Adrenal gland (tissue), 12 donors: ENCODE data around the gene WHRN. TPM values are rescaled to one million over a fixed set of nuclear protein-coding genes. Genes with fewer than 3 reads are reported as not detected.

ENCODE experiments used
- DNase-seq, 7 donors: peaks; one replicate each; pipeline ENCODE4 v3.0.0-alpha.2; 2019 to 2020
- H3K27ac ChIP-seq, 5 donors: fragments of 200-600 bp; sonication (generic) in 4 of 5; 1 replicate in 3 of 5; 2 replicates in 2 of 5; pipeline versions ENCODE4 v1.5.1 to v1.8.0; 2016 to 2020; ENCODE audit warnings: mild to moderate bottlenecking in 1 of 5
- H3K27me3 ChIP-seq: fragments of 200-600 bp; 2 replicates; pipeline ENCODE4 v1.8.0; 2021
- H3K36me3 ChIP-seq, 2 donors: fragments of 200-600 bp; replicated peaks in 1 of 2; 1 replicate in 1 of 2; 2 replicates in 1 of 2; pipeline versions ENCODE4 v1.5.1 to v1.8.0; 2018 to 2022
- H3K4me1 ChIP-seq, 2 donors: fragments of 200-600 bp; replicated peaks in 1 of 2; 1 replicate in 1 of 2; 2 replicates in 1 of 2; pipeline versions ENCODE4 v1.5.1 to v1.8.0; 2018 to 2021
- H3K4me3 ChIP-seq, 4 donors: fragments of 200-600 bp; sonication (generic) in 3 of 4; one replicate each; pipeline ENCODE4 v1.5.1; 2016 to 2018
- H3K9me3 ChIP-seq, 3 donors: fragments of 200-600 bp; sonication (generic) in 1 of 3; replicated peaks in 1 of 3; 1 replicate in 2 of 3; 2 replicates in 1 of 3; pipeline versions ENCODE4 v1.5.1 to v1.8.0; 2016 to 2021
- CTCF ChIP-seq, 6 experiments: fragments of 450-650 bp in 4 of 6; fragments of 200-600 bp in 2 of 6; sonication (generic) in 1 of 6; IDR thresholded peaks; 1 replicate in 5 of 6; 2 replicates in 1 of 6; pipeline versions ENCODE4 v1.5.1 to v1.8.0; 2016 to 2021; ENCODE audit warnings: antibody characterized with exemption in 6 of 6, mild to moderate bottlenecking in 2 of 6, moderate library complexity in 1 of 6
- POLR2A ChIP-seq, 2 donors: fragments of 450-650 bp; IDR thresholded peaks; one replicate each; pipeline ENCODE4 v1.6.1; 2017; ENCODE audit warnings: antibody characterized with exemption in 2 of 2, mild to moderate bottlenecking in 2 of 2, moderate library complexity in 1 of 2
- WGBS, 4 donors: extraction: QIAGEN DNeasy Blood & Tissue Kit in 2 of 4; methylation state at CpG; one replicate each; pipeline versions ENCODE4 v1.1.5 to v1.1.7; 2013 to 2017; 5-methylcytosine and 5-hydroxymethylcytosine counted together
- intact Hi-C, 2 donors: fragments of 100-400 bp; cut with DNase I; formaldehyde crosslinking; loops; one replicate each; pipeline versions ENCODE4 v1.14.1 to v1.15.0; 2022 to 2023
- polyA plus RNA-seq, 3 donors: library from polyadenylated mRNA; stranded (reverse); fragments of 200-250 nt in 2 of 3; fragments of 350-450 nt in 1 of 3; fragmentation: Illumina TruSeq in 1 of 3; extraction: RNeasy Lipid Tissue Mini Kit (QIAGEN cat#74804) in 1 of 3; gene quantifications; one replicate each; pipeline ENCODE4 v1.2.3, GENCODE V29; 2013 to 2014
- total RNA-seq, 9 donors: library from RNA; depleted of rRNA in 4 of 9; stranded (reverse); fragments of >200 nt in 4 of 9; fragments of 120-200 nt in 1 of 9; fragmentation: NEBNext Ultra II Directional in 1 of 9; extraction: Animal tissue kit (Norgen Biotek cat#: 25700) in 1 of 9; gene quantifications; one replicate each; pipeline versions ENCODE4 v1.1.0 to v1.2.4, GENCODE V29; 2013 to 2023
- donor health status: healthy with polysubstance abuse.
- donor health status: Bipolar disorder and iron deficiency.
- donor health status: DM: yes; HTN: yes; CAD: no.
- donor health status: DM: no; HTN: no; CAD: no.
- donor health status: DM: no; HTN: no; CAD: no.
- donor health status: DM: yes; HTN: yes; CAD: no.

The WHRN gene
- total and polyA plus RNA-seq, 12 donors, result 33.4 to 359 (median 96.4) TPM

GRCh38 chr9:114388357-114388682, 117.0 kb downstream of the WHRN start:
- H3K4me1 ChIP-seq, result peaks cover 32 to 65% of the 10 kb centered on the region in 2 donors
- no peaks in the 10 kb centered on the region for H3K9me3 ChIP-seq
- peak overlapping the region in 1 of 4 donors; percentile 62 for H3K4me3 ChIP-seq
- intact Hi-C loops, result no loop called here
- WGBS, 4 donors, result 60 to 73% (median 69%) methylated on average over 6 to 9 of the region's 9 CpGs
- DNase-seq, result no peak
- H3K36me3 ChIP-seq, result no peaks in the 10 kb centered on the region
- TF ChIP-seq CTCF (IDR thresholded peaks at IDR 0.05) (no peak), POLR2A (IDR thresholded peaks at IDR 0.05) (no peak)
- H3K27ac ChIP-seq, result peak overlapping the region in 4 of 5 donors; percentile 47 to 93 (median 80)
- no peaks in the 10 kb centered on the region for H3K27me3 ChIP-seq

DNA sequence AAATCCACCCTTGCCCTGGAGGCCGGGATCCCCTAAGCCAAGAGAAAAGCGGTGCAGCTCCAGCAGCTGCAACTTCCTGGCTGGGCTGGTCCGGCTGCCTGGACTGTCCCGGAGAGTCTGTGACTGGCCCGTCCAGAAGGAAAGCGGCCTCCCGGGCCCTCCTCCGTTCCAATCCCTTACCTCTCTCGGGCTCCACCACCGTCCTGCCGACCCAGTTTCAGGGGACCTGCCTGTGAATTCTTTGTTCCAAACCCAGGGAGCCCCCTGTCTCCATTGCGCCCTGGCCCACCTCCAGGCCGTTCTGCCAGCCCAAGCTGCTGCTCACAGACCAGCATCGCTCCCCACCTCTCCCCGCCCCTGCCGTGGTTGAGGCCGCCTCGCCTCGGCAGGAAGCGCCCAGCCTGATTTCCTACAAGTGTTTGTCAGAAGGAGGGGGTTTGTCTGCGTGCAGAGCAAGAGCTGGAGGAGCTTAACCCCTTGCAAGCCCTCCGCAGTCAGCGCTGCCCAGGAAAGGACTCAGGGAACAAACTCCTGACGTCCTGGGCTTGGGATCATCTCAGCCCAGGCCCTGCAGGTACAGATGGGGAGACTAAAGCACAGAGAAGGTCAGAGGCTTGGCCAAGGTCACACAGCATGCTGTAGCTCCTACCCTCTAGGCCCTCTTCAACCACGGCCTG, 117.5 kb downstream of the WHRN start, which contains the start of gene AKNA:
TSS of gene AKNA (minus strand) at position 303 of the 677 bp plus-strand sequence. CDS start 6,649 bp downstream, outside the sequence.
- H3K27ac ChIP-seq, result peak within 1 kb of the TSS in 4 of 5 donors; percentile 47 to 93 (median 80)
- H3K4me3 ChIP-seq, result peak within 1 kb of the TSS in 3 of 4 donors; percentile 16 to 62 (median 18)
- peaks cover 34 to 67% of the 10 kb centered on the region in 2 donors for H3K4me1 ChIP-seq
- DNase-seq, result peak; percentile 65 to 91 (median 70)
- H3K9me3 ChIP-seq, result no peaks in the 10 kb centered on the region
- H3K36me3 ChIP-seq, result no peaks in the 10 kb centered on the region
- H3K27me3 ChIP-seq, result no peaks in the 10 kb centered on the region
- WGBS, 4 donors, result 13 to 61% (median 29%) methylated on average over 10 to 25 of the region's 25 CpGs
- intact Hi-C loops, result no loop called here
- TF ChIP-seq POLR2A (IDR thresholded peaks at IDR 0.05) (peak; percentile 55 to 69), CTCF (IDR thresholded peaks at IDR 0.05) (no peak)

DNA sequence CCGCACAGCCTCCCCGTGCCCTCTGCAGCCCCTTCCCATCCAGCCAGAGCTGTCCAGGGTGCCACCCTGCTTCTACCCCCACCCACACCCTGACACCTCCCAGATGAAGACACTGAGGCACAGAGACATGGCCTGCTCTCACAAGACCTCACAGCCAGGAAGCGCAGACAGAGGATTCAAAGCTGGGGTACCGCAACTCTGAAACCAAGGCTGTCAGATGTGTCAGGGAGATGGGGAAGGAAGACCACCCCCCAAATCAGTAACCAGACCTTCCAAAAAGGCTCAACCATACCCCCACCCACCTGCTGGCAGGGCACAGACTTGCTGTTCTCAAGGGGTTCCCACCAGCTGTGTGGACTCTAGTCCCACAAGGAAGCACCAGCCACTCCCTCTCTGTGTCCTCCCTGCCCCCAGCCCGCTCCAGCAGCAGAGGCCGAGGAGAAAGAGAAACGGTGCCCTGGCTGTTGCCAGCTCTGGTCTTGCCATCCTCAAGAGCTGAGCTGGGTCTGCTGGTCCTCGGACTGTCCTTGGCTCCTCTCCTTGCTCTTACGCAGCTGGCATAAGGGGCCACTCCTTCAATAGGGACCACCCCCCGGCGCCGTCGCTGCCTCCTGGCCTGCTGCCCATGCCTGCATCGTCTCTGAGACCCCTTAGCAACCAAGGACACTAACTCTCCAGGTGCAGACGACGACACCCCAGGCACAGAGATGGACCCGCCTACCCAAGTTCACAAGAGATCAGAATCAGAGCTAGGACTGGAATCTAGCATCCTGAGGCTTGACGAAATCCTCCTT, 118.2 kb downstream of the WHRN start:
- Histone ChIP-seq H3K27ac (peak overlapping the region in 4 of 5 donors; percentile 47 to 93 (median 80)), H3K4me3 (peak overlapping the region in 3 of 4 donors; percentile 16 to 62 (median 18)), H3K4me1 (peaks cover 27 to 65% of the 10 kb centered on the region in 2 donors), H3K27me3 (no peaks in the 10 kb centered on the region), H3K36me3 (no peaks in the 10 kb centered on the region), H3K9me3 (no peaks in the 10 kb centered on the region)
- DNase-seq, result peak in 3 of 7 donors; percentile 31 to 83 (median 37)
- no peak for TF ChIP-seq CTCF (IDR thresholded peaks at IDR 0.05)
- TF ChIP-seq POLR2A (IDR thresholded peaks at IDR 0.05), result no peak
- intact Hi-C loops, result no loop called here
- 18 to 43% (median 29%) methylated on average over 12 to 18 of the region's 18 CpGs for WGBS, 4 donors

DNA sequence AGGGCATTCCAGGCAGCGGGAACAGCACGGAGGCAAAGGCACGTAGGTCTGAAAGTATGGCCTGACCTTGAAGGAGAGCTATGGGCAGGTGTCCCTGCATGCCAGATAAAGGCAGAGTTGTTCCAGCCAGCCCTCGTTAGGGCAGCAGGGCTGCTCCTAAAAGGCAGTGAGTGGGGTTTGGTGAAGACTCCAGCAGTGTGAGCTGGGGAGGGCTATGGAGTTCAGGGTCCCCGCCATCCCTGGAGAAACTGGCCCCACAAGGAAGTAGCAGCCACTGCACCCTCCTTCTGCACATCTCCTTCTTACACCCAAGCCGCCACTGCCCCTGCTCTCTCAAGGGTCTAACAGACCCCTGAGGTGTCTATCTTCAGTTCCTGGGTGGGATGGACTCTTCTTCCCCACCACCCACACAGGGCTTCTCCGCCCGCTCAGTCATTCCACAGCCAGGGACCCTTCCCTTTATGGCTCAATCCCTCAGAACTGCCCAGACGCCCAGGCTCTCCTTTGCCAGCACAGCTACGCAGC, 118.8 kb downstream of the WHRN start:
- TF ChIP-seq CTCF (IDR thresholded peaks at IDR 0.05) (no peak), POLR2A (IDR thresholded peaks at IDR 0.05) (no peak)
- H3K4me3 ChIP-seq, result peak overlapping the region in 1 of 4 donors; percentile 62
- no peaks in the 10 kb centered on the region for H3K9me3 ChIP-seq
- intact Hi-C loops, result no loop called here
- 51 to 56% (median 53%) methylated on average over 10 of the region's 10 CpGs for WGBS, 4 donors
- no peaks in the 10 kb centered on the region for H3K27me3 ChIP-seq
- H3K27ac ChIP-seq, result peak overlapping the region in 4 of 5 donors; percentile 55 to 93 (median 80)
- H3K36me3 ChIP-seq, result no peaks in the 10 kb centered on the region
- peaks cover 26 to 62% of the 10 kb centered on the region in 2 donors for H3K4me1 ChIP-seq
- no peak for DNase-seq
